T47D (cell line): ENCODE data around the gene ANKRD13B.

Experiments
- DNase-seq, 2 experiments: peaks; one replicate each; pipeline versions ENCODE4 v3.0.0 to v3.0.0-alpha.2; 2011 to 2012; ENCODE audit warnings: low read depth in 1 of 2, low spot score in 1 of 2
- JUND ChIP-seq: IDR thresholded peaks from 2 replicates; pipeline ENCODE4 v1.6.1; 2012; ENCODE audit warnings: low read depth
- in situ Hi-C: cut with HindIII; loops from 2 replicates; pipeline ENCODE4 v1.10.0; 2016; ENCODE audit warnings: low sequenced_read_pairs, low pct_unique_long_range_greater_than_20kb

ANKRD13B gene

GRCh38 chr17:29588017-29588561 lies 4.8 kb upstream of the ANKRD13B start:
- no peak for TF ChIP-seq JUND
- DNase-seq, result no peak
- in situ Hi-C loops, result no loop called here

DNA sequence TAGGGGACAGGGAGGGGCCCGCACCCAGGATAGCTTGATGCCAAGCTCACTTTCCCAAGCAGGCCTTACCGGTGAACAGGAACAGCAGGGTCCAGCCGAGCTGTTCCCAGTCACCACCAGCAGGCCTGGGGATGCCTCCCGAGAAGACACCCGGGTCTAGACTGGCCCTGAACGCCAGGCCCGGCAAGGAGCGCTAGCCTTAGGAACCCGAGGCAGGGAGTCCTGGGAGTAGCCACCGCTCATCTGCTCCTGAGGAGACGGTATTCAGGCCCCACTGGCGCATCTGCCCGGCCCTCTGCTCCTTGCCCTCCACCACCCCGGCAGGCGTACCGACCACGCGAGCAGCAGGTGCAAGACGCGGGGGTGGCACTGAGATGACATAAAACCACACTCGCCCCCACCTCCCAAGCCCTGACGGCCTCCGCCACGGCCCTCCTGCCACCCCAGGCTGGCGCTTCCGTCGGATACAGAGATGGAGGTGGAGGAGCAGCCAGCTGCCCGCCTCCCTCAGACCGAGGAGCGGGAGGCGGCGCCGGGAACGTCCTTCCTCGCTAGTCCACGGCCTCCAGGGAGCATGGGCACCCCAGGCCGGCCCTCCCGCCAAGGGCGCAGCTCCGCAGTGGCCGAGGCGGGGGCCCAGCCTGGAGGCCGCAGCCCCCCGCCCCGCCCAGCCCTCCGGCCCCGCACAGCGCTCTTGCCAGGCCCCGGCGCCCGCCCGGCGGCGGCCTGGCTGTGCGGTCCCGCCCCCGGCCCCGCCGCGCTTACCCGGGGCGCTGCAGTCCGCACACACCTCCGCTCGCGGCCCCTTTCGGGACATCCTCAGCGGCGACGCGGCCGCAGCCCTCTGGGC lies 4.1 kb upstream of the ANKRD13B start:
- in situ Hi-C loops, result no loop called here
- TF ChIP-seq JUND, result no peak
- peak; percentile 47 to 66 for DNase-seq

DNA sequence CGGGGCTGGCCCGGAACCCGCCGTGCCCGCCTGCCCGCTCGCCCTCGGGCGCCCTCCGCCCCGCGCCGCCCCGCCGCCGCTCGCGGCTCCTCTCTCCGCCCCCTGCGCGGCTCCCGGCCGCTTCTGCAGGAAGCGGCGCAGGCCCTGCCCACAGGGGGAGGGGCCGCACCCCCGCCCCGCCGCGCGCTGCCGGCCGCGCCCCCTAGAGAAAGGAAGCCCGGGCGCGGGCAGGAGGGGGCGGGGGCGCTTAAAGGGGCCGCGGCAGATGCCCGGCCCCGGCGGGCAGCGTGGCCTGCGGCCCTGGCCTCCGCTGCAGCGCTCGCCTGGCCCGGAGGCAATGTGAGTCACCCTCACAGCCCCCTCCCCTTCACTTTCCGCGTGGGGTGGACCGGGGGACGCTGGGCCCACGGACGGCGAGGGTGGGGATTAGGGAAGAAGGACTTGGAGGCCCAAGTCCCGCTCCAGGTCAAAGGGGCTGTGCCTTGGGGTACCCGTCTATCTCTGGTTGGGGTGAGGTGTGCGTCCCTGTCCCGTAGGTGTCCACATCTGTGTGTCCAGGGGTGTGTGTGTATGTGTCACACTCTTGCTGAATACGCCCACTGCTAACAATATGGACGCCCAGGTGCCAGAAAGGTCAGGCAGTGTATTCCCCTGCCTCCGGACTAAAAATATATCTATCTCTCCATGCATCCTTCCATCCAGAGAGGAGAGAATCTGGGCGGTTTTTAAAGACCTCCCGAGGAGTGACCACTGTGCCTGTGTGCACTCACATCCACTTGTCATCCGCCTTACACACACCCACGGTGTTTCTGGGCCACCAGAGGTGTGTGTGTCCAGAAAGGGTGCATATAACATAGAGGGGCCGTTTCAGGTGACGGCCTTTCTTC lies 3.2 kb upstream of the ANKRD13B start, which contains the start of gene GIT1:
Gene GIT1, minus strand, starts transcription at position 125 of the 887 bp plus-strand sequence. CDS start 270 bp downstream, outside the sequence.
- in situ Hi-C loops, result no loop called here
- no peak for TF ChIP-seq JUND
- DNase-seq, result peak; percentile 92 to 97

GRCh38 chr17:29590411-29591145 lies 2.4 kb upstream of the ANKRD13B start:
- DNase-seq, result no peak
- in situ Hi-C loops, result no loop called here
- no peak for TF ChIP-seq JUND

DNA sequence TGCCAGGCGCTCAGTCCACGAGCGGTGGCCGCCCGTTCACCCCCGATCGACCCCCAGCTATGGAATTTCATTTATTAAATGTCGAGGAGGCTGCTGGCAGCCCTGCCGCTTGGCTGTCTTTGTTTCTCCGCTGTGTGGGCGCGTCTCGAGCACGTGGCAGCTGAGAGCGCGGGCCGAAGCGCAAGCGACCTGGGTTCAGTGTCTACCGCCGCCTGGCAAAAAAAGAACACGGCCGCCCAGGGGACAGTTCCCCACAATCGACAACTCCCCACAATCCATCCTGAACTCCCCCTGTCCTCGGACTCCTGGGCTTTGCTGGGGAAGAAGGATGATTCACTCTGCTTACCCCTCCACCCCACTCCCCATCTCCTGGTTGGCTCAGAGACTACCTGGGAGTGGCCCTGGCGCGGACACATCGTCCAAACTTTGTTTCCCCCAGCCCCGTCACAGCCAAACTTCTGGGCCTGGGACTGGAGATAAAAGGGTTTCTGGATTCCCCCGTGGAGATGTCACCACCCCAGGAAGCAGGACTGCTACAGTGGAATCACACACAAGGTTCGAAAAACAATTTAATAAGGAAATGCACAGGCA lies 1.7 kb upstream of the ANKRD13B start:
- in situ Hi-C loops, result no loop called here
- no peak for TF ChIP-seq JUND
- DNase-seq, result no peak

DNA sequence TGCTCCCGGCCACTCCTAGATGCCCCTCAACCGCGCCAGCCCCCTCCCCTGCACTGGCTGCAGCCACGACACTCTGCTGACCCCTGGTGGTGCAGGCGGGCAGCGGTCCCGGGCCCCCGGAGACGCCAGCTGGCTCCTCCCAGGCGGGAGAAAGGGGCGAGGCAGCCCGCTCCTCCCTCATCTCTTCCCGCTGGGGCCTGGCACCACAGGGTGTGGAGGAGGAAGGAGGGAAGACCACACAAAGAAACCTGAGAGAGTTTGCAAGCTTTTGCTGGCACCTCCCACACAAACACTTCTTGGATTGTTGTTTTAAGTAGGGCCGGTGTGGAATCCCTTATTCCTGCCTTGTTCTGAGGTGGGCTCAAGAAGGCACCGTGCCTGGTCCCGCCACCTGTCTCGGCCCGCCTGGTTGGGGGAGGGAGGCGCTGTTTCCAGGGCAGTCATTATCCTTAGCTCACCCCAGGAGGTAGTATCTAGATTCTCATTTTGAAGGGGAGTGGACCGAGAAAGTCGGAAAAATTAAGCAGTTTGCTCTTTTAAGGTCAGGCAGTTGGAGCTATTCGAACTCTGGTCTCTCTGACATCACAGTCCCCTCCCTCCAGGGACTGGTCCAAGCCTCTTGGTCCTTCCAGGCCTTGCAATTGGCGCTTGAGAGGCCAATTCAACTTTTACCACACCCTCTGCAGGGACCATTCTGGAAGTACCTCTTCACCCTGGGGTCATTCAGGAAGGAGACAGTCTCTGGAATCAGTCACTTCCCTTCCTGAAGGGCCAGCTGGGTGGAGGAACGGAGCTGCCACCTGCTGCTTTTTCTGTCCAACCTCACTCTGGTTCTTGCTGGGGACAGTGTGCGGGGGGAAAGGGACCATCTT lies 959 bp upstream of the ANKRD13B start:
- TF ChIP-seq JUND, result no peak
- peak; percentile 88 to 96 for DNase-seq
- in situ Hi-C loops, result no loop called here

DNA sequence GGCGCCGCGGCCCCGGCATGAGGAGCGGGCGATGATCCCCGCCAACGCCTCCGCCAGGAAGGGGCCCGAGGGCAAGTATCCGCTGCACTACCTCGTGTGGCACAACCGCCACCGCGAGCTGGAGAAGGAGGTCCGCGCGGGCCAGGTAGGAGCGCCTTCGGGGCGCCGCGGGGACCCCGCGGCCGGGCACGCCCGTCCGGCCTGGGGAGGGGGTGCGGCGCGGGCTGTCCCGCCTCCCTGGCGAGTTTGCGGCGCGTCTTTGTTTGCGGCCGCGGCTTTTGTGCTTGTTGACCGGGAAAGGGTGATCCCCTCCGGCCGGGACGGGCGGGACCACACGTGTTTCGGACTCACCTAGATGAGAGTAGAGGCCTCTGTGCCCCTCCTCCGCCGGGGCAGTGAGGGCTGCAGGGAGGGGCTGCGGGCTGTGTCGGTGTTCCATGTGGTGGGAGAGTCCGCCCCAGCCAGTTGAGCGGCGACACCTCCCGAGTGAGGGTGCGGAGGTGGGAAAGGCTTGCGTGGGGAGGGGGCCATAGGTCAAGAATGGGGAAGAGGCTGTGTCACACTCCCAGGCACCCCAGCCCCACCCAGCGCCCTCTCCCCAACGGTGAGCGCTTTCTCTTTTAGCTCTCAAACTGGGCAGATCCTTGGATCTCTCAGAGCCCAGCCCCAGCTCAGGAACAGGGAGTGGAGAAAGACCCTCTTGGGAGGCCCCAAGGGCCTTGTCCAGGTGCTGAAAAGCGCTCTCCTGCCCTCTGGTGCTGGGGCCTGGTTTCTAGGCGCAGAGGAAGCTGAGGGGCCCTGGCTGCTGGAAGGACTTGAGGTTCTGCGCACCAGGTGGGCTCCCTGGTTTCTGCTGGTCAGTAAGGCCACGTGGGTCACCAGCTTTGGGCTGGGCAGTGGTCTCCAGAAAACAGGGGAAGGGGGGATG lies 923 bp downstream of the ANKRD13B start:
- in situ Hi-C loops, result no loop called here
- TF ChIP-seq JUND, result no peak
- peak in 1 of 2 experiments; percentile 53 for DNase-seq

DNA sequence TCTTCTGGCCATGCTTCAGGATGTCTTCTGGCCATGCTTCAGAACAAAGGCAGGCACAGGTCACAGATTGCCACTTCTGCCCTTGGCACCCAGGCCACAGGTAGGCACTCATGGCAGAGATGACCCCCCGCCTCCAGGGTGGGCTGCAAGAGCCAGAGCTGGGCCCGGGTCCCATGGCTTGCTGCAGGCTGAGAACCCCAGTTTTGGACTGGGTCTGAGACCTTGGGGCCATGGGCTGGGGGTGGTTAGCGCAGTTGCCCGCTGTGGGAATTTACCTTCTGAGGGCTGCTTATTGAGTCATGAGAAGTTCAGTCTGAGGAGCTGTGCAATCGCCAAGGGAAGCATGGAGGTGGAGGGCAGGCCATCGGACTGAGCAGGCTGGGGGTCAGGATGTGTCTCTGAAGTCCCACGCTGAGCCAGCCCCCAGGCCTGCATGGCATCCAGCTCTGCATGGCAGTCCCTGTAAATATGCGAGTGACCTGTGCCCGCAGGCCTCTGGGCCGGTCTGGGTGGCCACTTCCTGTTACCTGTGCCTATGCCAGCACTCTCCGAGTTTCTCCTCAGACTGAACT lies 1.7 kb downstream of the ANKRD13B start:
- no peak for DNase-seq
- no peak for TF ChIP-seq JUND
- in situ Hi-C loops, result no loop called here

- TF ChIP-seq JUND, result no peak
- in situ Hi-C loops, result no loop called here
- DNase-seq, result peak in 1 of 2 experiments; percentile 30
Observed at GRCh38 chr17:29595107-29595942, 2.4 kb downstream of the ANKRD13B start.
